GM12891 (cell line): ENCODE measurements around the gene SKI.

Experiments
- PAX5 ChIP-seq: IDR thresholded peaks from 2 replicates; pipeline ENCODE4 v1.6.1; 2011; ENCODE audit warnings: low read length, moderate library complexity, mild to moderate bottlenecking; ENCODE audit not compliant: insufficient read depth, severe bottlenecking
- POLR2AphosphoS5 ChIP-seq: IDR thresholded peaks from 2 replicates; pipeline ENCODE4 v1.6.1; 2011; ENCODE audit warnings: low read depth, low read length, control low read depth
- POU2F2 ChIP-seq: IDR thresholded peaks from 2 replicates; pipeline ENCODE4 v1.6.1; 2011; ENCODE audit warnings: low read depth, mild to moderate bottlenecking, control low read depth, low read length, moderate library complexity

DNA sequence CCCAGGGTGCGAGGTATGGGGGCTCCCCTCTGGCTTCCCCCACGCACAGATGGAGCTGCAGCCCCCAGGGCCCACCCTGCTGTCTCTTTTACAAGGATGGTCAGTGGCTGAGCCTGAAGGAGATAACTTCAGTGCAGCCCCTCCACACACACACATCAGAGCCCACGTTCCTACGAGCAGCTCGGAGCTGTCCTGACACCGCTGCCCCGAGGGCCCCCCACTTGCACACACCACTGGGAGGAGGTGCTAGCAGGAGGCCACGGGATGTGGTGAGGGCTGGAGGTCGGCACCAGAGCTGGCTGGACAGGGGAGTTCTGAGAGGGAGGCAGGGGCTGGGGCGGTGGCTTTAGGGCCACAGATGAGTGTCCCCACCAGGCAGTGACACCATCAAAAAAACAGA lies 109.4 kb downstream of the SKI start:
- TF ChIP-seq POLR2AphosphoS5 = no peak
- TF ChIP-seq POU2F2 = no peak
- no peak for TF ChIP-seq PAX5
